ENCODE results near the gene DNAJB7.
A peak's percentile ranks its signal among the peaks of the same experiment; 100 is the strongest.
"Not testable (repeated sequence)": the region's sequence is repeated elsewhere in the genome, so short reads cannot be mapped to it uniquely, and the experiment has no call there.

The DNAJB7 gene

GRCh38 chr22:40826984-40827741 lies 34.8 kb downstream of the DNAJB7 start:
- no peak for ATAC-seq (replicated peaks)
- no peaks in the 10 kb centered on the region for H3K9me3 Mint-ChIP-seq
- H3K4me1 Mint-ChIP-seq (ENCODE audit: low read depth in 2 of 2), result no peaks in the 10 kb centered on the region
- no peak overlapping the region for H3K27ac Mint-ChIP-seq
- no peak overlapping the region for H3K4me3 Mint-ChIP-seq
- H3K36me3 Mint-ChIP-seq (ENCODE audit: insufficient read depth), result peaks cover 59% of the 10 kb centered on the region
- no peak for DNase-seq
- no peaks in the 10 kb centered on the region for H3K27me3 Mint-ChIP-seq

DNA sequence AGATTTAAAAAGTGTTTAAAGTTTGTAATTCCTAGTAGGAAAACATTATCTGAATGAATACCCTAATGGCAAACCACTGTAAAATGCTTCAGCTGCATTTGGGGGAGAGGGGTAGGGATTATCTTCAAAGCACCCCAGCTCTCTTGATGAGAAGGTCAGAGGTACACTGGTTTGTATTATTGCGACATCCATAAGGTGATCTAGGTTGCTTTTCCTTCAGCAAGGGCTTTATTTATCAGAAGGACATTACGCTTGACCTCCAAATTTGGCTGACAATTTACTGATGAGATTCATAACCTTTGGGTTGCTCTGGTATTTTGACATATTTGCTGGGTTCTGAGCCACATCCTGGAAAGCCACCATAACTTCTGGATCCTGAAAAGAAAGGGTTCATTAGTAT lies 35.6 kb downstream of the DNAJB7 start:
- ATAC-seq (replicated peaks); H3K4me1 Mint-ChIP-seq (ENCODE audit: low read depth in 2 of 2); H3K27me3 Mint-ChIP-seq; DNase-seq; H3K4me3 Mint-ChIP-seq; H3K27ac Mint-ChIP-seq; H3K9me3 Mint-ChIP-seq: not testable (repeated sequence)
- H3K36me3 Mint-ChIP-seq (ENCODE audit: insufficient read depth), result peaks cover 50% of the 10 kb centered on the region

DNA sequence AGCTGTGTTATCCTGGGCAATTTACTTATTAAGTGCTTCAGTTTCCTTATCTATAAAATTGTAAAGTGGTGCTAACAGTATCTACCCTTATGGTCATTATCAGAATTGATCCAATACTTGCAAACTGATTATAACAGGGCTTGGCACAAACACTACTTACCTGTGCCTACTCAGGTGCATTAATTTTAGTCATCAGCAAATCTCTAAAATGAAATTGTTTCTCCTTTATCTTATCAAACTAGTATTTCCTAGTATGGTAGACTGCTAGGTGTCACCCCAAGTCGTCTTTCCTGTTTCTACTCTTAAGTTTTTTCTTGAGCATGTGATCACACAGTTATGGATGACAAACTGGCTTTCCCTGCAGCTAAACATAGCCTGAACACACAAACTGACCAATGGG lies 38.5 kb downstream of the DNAJB7 start:
- Mint-ChIP-seq H3K27ac (no peak overlapping the region), H3K36me3 (ENCODE audit: insufficient read depth) (peaks cover 27% of the 10 kb centered on the region), H3K27me3 (no peaks in the 10 kb centered on the region), H3K9me3 (no peaks in the 10 kb centered on the region), H3K4me1 (ENCODE audit: low read depth in 2 of 2) (peaks cover 6 to 9% of the 10 kb centered on the region in 2 donors), H3K4me3 (no peak overlapping the region)
- DNase-seq (no peak), ATAC-seq (replicated peaks) (no peak)

- Mint-ChIP-seq H3K36me3 (ENCODE audit: insufficient read depth) (peaks cover 11% of the 10 kb centered on the region), H3K4me1 (ENCODE audit: low read depth in 2 of 2) (peaks cover 23 to 27% of the 10 kb centered on the region in 2 donors), H3K4me3 (peak overlapping the region; percentile 90 to 95), H3K9me3 (no peaks in the 10 kb centered on the region), H3K27me3 (no peaks in the 10 kb centered on the region), H3K27ac (peak overlapping the region; percentile 75 to 95)
- DNase-seq (no peak), ATAC-seq (replicated peaks) (no peak)
Measured at GRCh38 chr22:40819599-40820140, 42.2 kb downstream of the DNAJB7 start.

GRCh38 chr22:40818747-40819598 lies 42.9 kb downstream of the DNAJB7 start, which contains the start of gene SLC25A17:
Gene SLC25A17 (minus strand): TSS chr22:40819346. CDS start chr22:40819248, 98 bp downstream.
- ATAC-seq (replicated peaks), result peak; percentile 82
- Mint-ChIP-seq H3K9me3 (no peaks in the 10 kb centered on the region), H3K4me1 (ENCODE audit: low read depth in 2 of 2) (peaks cover 23 to 27% of the 10 kb centered on the region in 2 donors), H3K27ac (peak within 1 kb of the TSS; percentile 75 to 95), H3K4me3 (peak within 1 kb of the TSS; percentile 90 to 95), H3K27me3 (no peaks in the 10 kb centered on the region), H3K36me3 (ENCODE audit: insufficient read depth) (peaks cover 5% of the 10 kb centered on the region)
- peak; percentile 78 to 84 (median 79) for DNase-seq

- ATAC-seq (replicated peaks) (peak; percentile 23), DNase-seq (peak; percentile 3 to 16 (median 5))
- Mint-ChIP-seq H3K9me3 (no peaks in the 10 kb centered on the region), H3K27me3 (no peaks in the 10 kb centered on the region), H3K4me1 (ENCODE audit: low read depth in 2 of 2) (peaks cover 23 to 27% of the 10 kb centered on the region in 2 donors), H3K27ac (peak overlapping the region; percentile 75 to 95), H3K36me3 (ENCODE audit: insufficient read depth) (peaks cover 5% of the 10 kb centered on the region), H3K4me3 (peak overlapping the region; percentile 90 to 95)
Measured at GRCh38 chr22:40818192-40818746, 43.6 kb downstream of the DNAJB7 start.

- peak overlapping the region; percentile 90 to 95 for H3K4me3 Mint-ChIP-seq
- peaks cover 9% of the 10 kb centered on the region for H3K36me3 Mint-ChIP-seq (ENCODE audit: insufficient read depth)
- peaks cover 25 to 27% of the 10 kb centered on the region in 2 donors for H3K4me1 Mint-ChIP-seq (ENCODE audit: low read depth in 2 of 2)
- no peaks in the 10 kb centered on the region for H3K9me3 Mint-ChIP-seq
- H3K27ac Mint-ChIP-seq, result peak overlapping the region; percentile 75 to 95
- ATAC-seq (replicated peaks) (no peak), DNase-seq (no peak)
- no peaks in the 10 kb centered on the region for H3K27me3 Mint-ChIP-seq
Measured at GRCh38 chr22:40817737-40818136, 44.2 kb downstream of the DNAJB7 start.

- peaks cover 25 to 27% of the 10 kb centered on the region in 2 donors for H3K4me1 Mint-ChIP-seq (ENCODE audit: low read depth in 2 of 2)
- ATAC-seq (replicated peaks) (no peak), DNase-seq (no peak)
- no peaks in the 10 kb centered on the region for H3K9me3 Mint-ChIP-seq
- peaks cover 12% of the 10 kb centered on the region for H3K36me3 Mint-ChIP-seq (ENCODE audit: insufficient read depth)
- no peak overlapping the region for H3K27ac Mint-ChIP-seq
- no peaks in the 10 kb centered on the region for H3K27me3 Mint-ChIP-seq
- H3K4me3 Mint-ChIP-seq, result no peak overlapping the region
Measured at GRCh38 chr22:40813912-40814315, 48.0 kb downstream of the DNAJB7 start.
